ENCODE data around the gene TLR4. TPM values are rescaled to one million over a fixed set of nuclear protein-coding genes. Genes with fewer than 3 reads are reported as not detected.

Gene TLR4
- polyA plus RNA-seq, 2 of the 4 experiments (the other 2 are of a cell fraction), result 0.03 to 0.04 TPM

DNA sequence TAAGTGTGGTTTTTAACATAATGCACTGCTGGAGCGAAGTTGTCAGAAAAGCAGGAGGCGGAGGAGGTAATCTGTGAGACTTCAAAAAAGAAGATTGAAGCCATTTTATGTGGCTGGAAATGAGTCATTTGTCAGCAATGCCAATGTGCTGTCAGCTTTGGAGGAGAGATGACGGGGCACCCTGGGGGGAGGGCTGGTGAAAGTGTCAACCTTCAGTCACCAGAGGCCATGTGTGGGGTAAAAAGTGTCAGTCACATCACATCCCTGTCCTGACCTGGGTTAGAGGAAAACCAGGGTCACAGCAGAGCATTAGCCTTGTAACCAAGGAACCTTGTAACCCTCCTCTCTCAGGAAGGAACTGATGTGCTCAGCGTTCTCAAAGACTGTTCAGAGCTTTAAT lies 59.1 kb downstream of the TLR4 start (continued):
- TF ChIP-seq EHF (CRISPR knock-in tag; IDR thresholded peaks at IDR 0.05) (no peak), FOXS1 (CRISPR knock-in tag; IDR thresholded peaks at IDR 0.05) (no peak), HOXB13 (CRISPR knock-in tag; IDR thresholded peaks at IDR 0.05; ENCODE audit: low read depth) (no peak), MAFK (IDR thresholded peaks at IDR 0.05; ENCODE audit: partially characterized antibody) (no peak), TFCP2L1 (CRISPR knock-in tag; IDR thresholded peaks at IDR 0.05) (no peak), CEBPB (IDR thresholded peaks at IDR 0.05) (no peak)
- TF ChIP-seq, protein P1, sequence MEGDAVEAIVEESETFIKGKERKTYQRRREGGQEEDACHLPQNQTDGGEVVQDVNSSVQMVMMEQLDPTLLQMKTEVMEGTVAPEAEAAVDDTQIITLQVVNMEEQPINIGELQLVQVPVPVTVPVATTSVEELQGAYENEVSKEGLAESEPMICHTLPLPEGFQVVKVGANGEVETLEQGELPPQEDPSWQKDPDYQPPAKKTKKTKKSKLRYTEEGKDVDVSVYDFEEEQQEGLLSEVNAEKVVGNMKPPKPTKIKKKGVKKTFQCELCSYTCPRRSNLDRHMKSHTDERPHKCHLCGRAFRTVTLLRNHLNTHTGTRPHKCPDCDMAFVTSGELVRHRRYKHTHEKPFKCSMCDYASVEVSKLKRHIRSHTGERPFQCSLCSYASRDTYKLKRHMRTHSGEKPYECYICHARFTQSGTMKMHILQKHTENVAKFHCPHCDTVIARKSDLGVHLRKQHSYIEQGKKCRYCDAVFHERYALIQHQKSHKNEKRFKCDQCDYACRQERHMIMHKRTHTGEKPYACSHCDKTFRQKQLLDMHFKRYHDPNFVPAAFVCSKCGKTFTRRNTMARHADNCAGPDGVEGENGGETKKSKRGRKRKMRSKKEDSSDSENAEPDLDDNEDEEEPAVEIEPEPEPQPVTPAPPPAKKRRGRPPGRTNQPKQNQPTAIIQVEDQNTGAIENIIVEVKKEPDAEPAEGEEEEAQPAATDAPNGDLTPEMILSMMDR (IDR thresholded peaks at IDR 0.05), result no peak

GRCh38 chr9:117768750-117769395 lies 64.7 kb downstream of the TLR4 start:
- Histone ChIP-seq H3K4me2 (no peak overlapping the region), H3K9me3 (no peaks in the 10 kb centered on the region), H3K4me1 (no peaks in the 10 kb centered on the region), H3K4me3 (no peak overlapping the region), H3K27ac (no peak overlapping the region)
- WGBS (ENCODE audit: missing lambda C conversion rate), result 4% methylated on average over 4 of the region's 4 CpGs
- TF ChIP-seq ESRRA (IDR thresholded peaks at IDR 0.05; ENCODE audit: borderline replicate concordance, low read length) (no peak), RFX5 (IDR thresholded peaks at IDR 0.05) (no peak), NR3C1 (IDR thresholded peaks at IDR 0.05) (no peak)
- TF ChIP-seq, protein P2, sequence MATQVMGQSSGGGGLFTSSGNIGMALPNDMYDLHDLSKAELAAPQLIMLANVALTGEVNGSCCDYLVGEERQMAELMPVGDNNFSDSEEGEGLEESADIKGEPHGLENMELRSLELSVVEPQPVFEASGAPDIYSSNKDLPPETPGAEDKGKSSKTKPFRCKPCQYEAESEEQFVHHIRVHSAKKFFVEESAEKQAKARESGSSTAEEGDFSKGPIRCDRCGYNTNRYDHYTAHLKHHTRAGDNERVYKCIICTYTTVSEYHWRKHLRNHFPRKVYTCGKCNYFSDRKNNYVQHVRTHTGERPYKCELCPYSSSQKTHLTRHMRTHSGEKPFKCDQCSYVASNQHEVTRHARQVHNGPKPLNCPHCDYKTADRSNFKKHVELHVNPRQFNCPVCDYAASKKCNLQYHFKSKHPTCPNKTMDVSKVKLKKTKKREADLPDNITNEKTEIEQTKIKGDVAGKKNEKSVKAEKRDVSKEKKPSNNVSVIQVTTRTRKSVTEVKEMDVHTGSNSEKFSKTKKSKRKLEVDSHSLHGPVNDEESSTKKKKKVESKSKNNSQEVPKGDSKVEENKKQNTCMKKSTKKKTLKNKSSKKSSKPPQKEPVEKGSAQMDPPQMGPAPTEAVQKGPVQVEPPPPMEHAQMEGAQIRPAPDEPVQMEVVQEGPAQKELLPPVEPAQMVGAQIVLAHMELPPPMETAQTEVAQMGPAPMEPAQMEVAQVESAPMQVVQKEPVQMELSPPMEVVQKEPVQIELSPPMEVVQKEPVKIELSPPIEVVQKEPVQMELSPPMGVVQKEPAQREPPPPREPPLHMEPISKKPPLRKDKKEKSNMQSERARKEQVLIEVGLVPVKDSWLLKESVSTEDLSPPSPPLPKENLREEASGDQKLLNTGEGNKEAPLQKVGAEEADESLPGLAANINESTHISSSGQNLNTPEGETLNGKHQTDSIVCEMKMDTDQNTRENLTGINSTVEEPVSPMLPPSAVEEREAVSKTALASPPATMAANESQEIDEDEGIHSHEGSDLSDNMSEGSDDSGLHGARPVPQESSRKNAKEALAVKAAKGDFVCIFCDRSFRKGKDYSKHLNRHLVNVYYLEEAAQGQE (IDR thresholded peaks at IDR 0.05), result no peak
- ChIA-PET POLR2A (no interaction called here), CTCF (no interaction called here)
- FAIRE-seq (no peak), DNase-seq (ENCODE audit: low read depth in 1 of 2, low spot score in 1 of 2) (no peak), ATAC-seq (no peak)

DNA sequence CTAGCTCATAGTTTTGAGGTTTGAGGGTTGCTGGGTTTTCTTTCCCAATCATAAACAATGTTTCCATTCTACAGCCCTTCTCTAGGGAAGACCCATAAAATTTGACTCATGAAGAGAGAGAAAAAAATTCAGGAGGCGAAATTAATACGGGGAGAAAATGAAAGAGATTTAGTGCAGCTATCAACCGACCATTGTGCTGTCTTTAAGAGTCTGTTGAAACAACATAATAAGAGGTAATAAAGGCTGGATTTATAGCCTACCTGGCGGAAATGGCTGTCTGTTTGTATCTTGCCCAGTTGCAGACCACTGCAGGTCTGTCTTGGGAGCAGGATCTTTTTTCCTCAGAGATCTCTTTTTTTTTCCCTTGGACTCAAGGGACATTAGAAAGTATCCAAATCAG lies 66.9 kb downstream of the TLR4 start:
- ChIA-PET CTCF (interaction anchor here (0.6 kb wide), 1 partner anchor 10 kb away, joined by 3 read pairs; no protein-coding TSS in a partner anchor), POLR2A (no interaction called here)
- WGBS (ENCODE audit: missing lambda C conversion rate), result 3% methylated on average over 4 of the region's 4 CpGs
- Histone ChIP-seq H3K4me1 (no peaks in the 10 kb centered on the region), H3K4me3 (no peak overlapping the region), H3K27ac (no peak overlapping the region), H3K4me2 (no peak overlapping the region), H3K9me3 (no peaks in the 10 kb centered on the region)
- ATAC-seq, result no peak
- TF ChIP-seq TP53 (CRISPR knock-in tag; IDR thresholded peaks at IDR 0.05), result no peak
- TF ChIP-seq MYC (IDR thresholded peaks at IDR 0.05; ENCODE audit: borderline replicate concordance, low read length), result no peak
- TF ChIP-seq, protein P3, sequence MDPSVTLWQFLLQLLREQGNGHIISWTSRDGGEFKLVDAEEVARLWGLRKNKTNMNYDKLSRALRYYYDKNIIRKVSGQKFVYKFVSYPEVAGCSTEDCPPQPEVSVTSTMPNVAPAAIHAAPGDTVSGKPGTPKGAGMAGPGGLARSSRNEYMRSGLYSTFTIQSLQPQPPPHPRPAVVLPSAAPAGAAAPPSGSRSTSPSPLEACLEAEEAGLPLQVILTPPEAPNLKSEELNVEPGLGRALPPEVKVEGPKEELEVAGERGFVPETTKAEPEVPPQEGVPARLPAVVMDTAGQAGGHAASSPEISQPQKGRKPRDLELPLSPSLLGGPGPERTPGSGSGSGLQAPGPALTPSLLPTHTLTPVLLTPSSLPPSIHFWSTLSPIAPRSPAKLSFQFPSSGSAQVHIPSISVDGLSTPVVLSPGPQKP (IDR thresholded peaks at IDR 0.05; ENCODE audit: low read depth, low read length), result no peak
- no peak for TF ChIP-seq MAFK (IDR thresholded peaks at IDR 0.05; ENCODE audit: partially characterized antibody)
- TF ChIP-seq KDM1A (IDR thresholded peaks at IDR 0.05; ENCODE audit: low read depth), result no peak
- no peak for TF ChIP-seq CHD2 (IDR thresholded peaks at IDR 0.05; ENCODE audit: low read length, partially characterized antibody)
- no peak for TF ChIP-seq RAD21 (conservative IDR thresholded peaks at IDR 0.05 in 1 of 2, IDR thresholded peaks at IDR 0.05 in 1 of 2)
- no peak for DNase-seq (ENCODE audit: low read depth in 1 of 2, low spot score in 1 of 2)
- no peak for FAIRE-seq

All from A549 (cell line).